Nephron (organoid): Measurements from ENCODE around the gene ARHGEF37.
A peak's percentile ranks its signal among the peaks of the same experiment; 100 is the strongest.

ENCODE experiments used
- H3K27ac Mint-ChIP-seq, 3 experiments: 2 replicates each; pipeline ENCODE4 v1.8.0; 2020; ENCODE audit warnings: mixed read lengths in 3 of 3, mild to moderate bottlenecking in 2 of 3, moderate library complexity in 1 of 3
- H3K27me3 Mint-ChIP-seq: 2 replicates; pipeline ENCODE4 v1.8.0; 2021; ENCODE audit warnings: low read depth, mild to moderate bottlenecking, moderate library complexity, mixed read lengths
- H3K36me3 Mint-ChIP-seq: 2 replicates; pipeline ENCODE4 v1.8.0; 2020; ENCODE audit warnings: low read depth, mixed read lengths
- H3K4me1 Mint-ChIP-seq: 2 replicates; pipeline ENCODE4 v1.8.0; 2020; ENCODE audit warnings: mixed read lengths
- H3K4me3 Mint-ChIP-seq, 3 experiments: 2 replicates each; pipeline ENCODE4 v1.8.0; 2020; ENCODE audit warnings: mild to moderate bottlenecking in 3 of 3, mixed read lengths in 3 of 3, moderate library complexity in 2 of 3
- H3K9me3 Mint-ChIP-seq: 2 replicates; pipeline ENCODE4 v1.8.0; 2020; ENCODE audit warnings: mixed read lengths
- CTCF ChIP-seq, 3 experiments: fragments of 200-600 bp; sonication (generic); IDR thresholded peaks; one replicate each; pipeline ENCODE4 v1.5.0; 2021; ENCODE audit warnings: antibody characterized with exemption in 3 of 3; ENCODE audit not compliant: unreplicated experiment in 3 of 3

The ARHGEF37 gene

GRCh38 chr5:149654883-149655505, 73.7 kb downstream of the ARHGEF37 start:
- Mint-ChIP-seq H3K4me1 (no peaks in the 10 kb centered on the region), H3K27ac (no peak overlapping the region), H3K27me3 (peaks cover 4% of the 10 kb centered on the region), H3K9me3 (no peaks in the 10 kb centered on the region), H3K4me3 (no peak overlapping the region), H3K36me3 (no peaks in the 10 kb centered on the region)
- no peak for TF ChIP-seq CTCF (IDR thresholded peaks at IDR 0.05; ENCODE audit: unreplicated experiment in 3 of 3)

GRCh38 chr5:149656576-149657182, 75.4 kb downstream of the ARHGEF37 start:
- H3K4me1 Mint-ChIP-seq = no peaks in the 10 kb centered on the region
- H3K36me3 Mint-ChIP-seq = no peaks in the 10 kb centered on the region
- H3K27me3 Mint-ChIP-seq = peaks cover 8% of the 10 kb centered on the region
- no peak overlapping the region for H3K4me3 Mint-ChIP-seq
- no peaks in the 10 kb centered on the region for H3K9me3 Mint-ChIP-seq
- no peak overlapping the region for H3K27ac Mint-ChIP-seq
- peak in 2 of 3 experiments; percentile 26 to 49 for TF ChIP-seq CTCF (IDR thresholded peaks at IDR 0.05; ENCODE audit: unreplicated experiment in 3 of 3)

- no peaks in the 10 kb centered on the region for H3K4me1 Mint-ChIP-seq
- H3K4me3 Mint-ChIP-seq = no peak overlapping the region
- H3K9me3 Mint-ChIP-seq = no peaks in the 10 kb centered on the region
- H3K27me3 Mint-ChIP-seq = peaks cover 8% of the 10 kb centered on the region
- no peak for TF ChIP-seq CTCF (IDR thresholded peaks at IDR 0.05; ENCODE audit: unreplicated experiment in 3 of 3)
- H3K36me3 Mint-ChIP-seq = no peaks in the 10 kb centered on the region
- no peak overlapping the region for H3K27ac Mint-ChIP-seq
These were observed 76.0 kb downstream of the ARHGEF37 start for GRCh38 chr5:149657324-149657723.

- H3K27ac Mint-ChIP-seq = no peak overlapping the region
- TF ChIP-seq CTCF (IDR thresholded peaks at IDR 0.05; ENCODE audit: unreplicated experiment in 3 of 3) = no peak
- no peak overlapping the region for H3K4me3 Mint-ChIP-seq
- H3K27me3 Mint-ChIP-seq = peaks cover 8% of the 10 kb centered on the region
- no peaks in the 10 kb centered on the region for H3K4me1 Mint-ChIP-seq
- H3K36me3 Mint-ChIP-seq = no peaks in the 10 kb centered on the region
- H3K9me3 Mint-ChIP-seq = no peaks in the 10 kb centered on the region
These were observed 77.0 kb downstream of the ARHGEF37 start for GRCh38 chr5:149658299-149658698.

GRCh38 chr5:149664083-149664482, 82.8 kb downstream of the ARHGEF37 start:
- Mint-ChIP-seq H3K9me3 (peaks cover 20% of the 10 kb centered on the region), H3K4me1 (peaks cover 15% of the 10 kb centered on the region), H3K4me3 (no peak overlapping the region), H3K27me3 (peaks cover 7% of the 10 kb centered on the region), H3K27ac (peak overlapping the region in 1 of 3 experiments; percentile 66), H3K36me3 (no peaks in the 10 kb centered on the region)
- no peak for TF ChIP-seq CTCF (IDR thresholded peaks at IDR 0.05; ENCODE audit: unreplicated experiment in 3 of 3)
